ENCODE data around the gene KRTAP10-2. TPM values are rescaled to one million over a fixed set of nuclear protein-coding genes. Genes with fewer than 3 reads are reported as not detected.

KRTAP10-2 gene
- total and polyA plus RNA-seq, 9 of the 15 experiments (the other 6 are each of a cell fraction or from before 2014, with no cell fraction given) = not detected

GRCh38 chr21:44555200-44555875, 4.0 kb upstream of the KRTAP10-2 start:
- in situ Hi-C loops (cut with MboI) (no loop called here), intact Hi-C loops (cut with micrococcal nuclease) (no loop called here)
- H3K79me2 ChIP-seq (ENCODE audit: control insufficient read depth, insufficient read depth, low read length) = no peaks in the 10 kb centered on the region
- no peaks in the 10 kb centered on the region; a peak in 1 of 5 replicates for H3K4me1 ChIP-seq (replicated peaks in 1 of 2; ENCODE audit: control insufficient read depth in 2 of 2, insufficient read depth in 2 of 2, low read length in 2 of 2)
- 0% methylated on average over 12 of the region's 13 CpGs for WGBS (ENCODE audit: insufficient coverage, low coverage, missing lambda C conversion rate)
- H3K9ac ChIP-seq (ENCODE audit: insufficient read depth in 1 of 2, low read depth in 2 of 2, low read length in 2 of 2) = no peak overlapping the region
- ATAC-seq (peak; percentile 40; the same call in 2 of the 3 replicates), FAIRE-seq (no peak), DNase-seq (ENCODE audit: extremely low read depth in 1 of 4, low spot score in 3 of 4) (no peak)
- BruUV-seq (replicated peaks) = no TSS peak
- CTCF ChIA-PET (ENCODE audit: low intra/inter-chr PET ratio) = no interaction called here
- no peak overlapping the region for H2AFZ ChIP-seq (ENCODE audit: low read depth, low read length)
- no peaks in the 10 kb centered on the region for H3K9me3 ChIP-seq (replicated peaks; ENCODE audit: control insufficient read depth, insufficient read depth, low read depth, low read length)
- no peak overlapping the region for H3K27ac ChIP-seq (ENCODE audit: extremely low read depth, low read depth, low read length)
- peaks cover 46 to 71% of the 10 kb centered on the region in 2 experiments for H3K27me3 ChIP-seq (ENCODE audit: control insufficient read depth in 2 of 2, insufficient read depth in 2 of 2, low read length in 2 of 2)
- no peaks in the 10 kb centered on the region for H3K36me3 ChIP-seq (ENCODE audit: control insufficient read depth, insufficient read depth, low read length)
- H3K4me3 ChIP-seq = no peak overlapping the region
- TF ChIP-seq ZFP36 (IDR thresholded peaks at IDR 0.05; ENCODE audit: low read depth, low read length, partially characterized antibody) (no peak), HDAC2 (IDR thresholded peaks at IDR 0.05) (no peak), SMARCA4 (IDR thresholded peaks at IDR 0.05) (no peak), SRSF9 (IDR thresholded peaks at IDR 0.05; ENCODE audit: borderline replicate concordance, low read depth, low read length) (no peak), STAT6 (CRISPR knock-in tag; IDR thresholded peaks at IDR 0.05) (no peak), ZFX (CRISPR knock-in tag; IDR thresholded peaks at IDR 0.05) (no peak), BCLAF1 (IDR thresholded peaks at IDR 0.05; ENCODE audit: borderline replicate concordance in 1 of 2, control insufficient read depth in 1 of 2, low read depth in 2 of 2, low read length in 1 of 2) (no peak), CBFA2T2 (conservative IDR thresholded peaks at IDR 0.05) (no peak), ZNF584 (CRISPR knock-in tag; IDR thresholded peaks at IDR 0.05; ENCODE audit: low read depth) (no peak), TCFL5 (CRISPR knock-in tag; conservative IDR thresholded peaks at IDR 0.05) (no peak)
- 0 out of 2 replicates have a peak, but pooled peaks cover 2% of the 10 kb centered on the region for H4K20me1 ChIP-seq (replicated peaks; ENCODE audit: control insufficient read depth, insufficient read depth, low read length)
- no peak overlapping the region for H3K4me2 ChIP-seq (ENCODE audit: insufficient read depth, low read length)
- POLR2A ChIA-PET = interaction anchor here (1.6 kb wide), 1 partner anchor 15 kb away, joined by 3 read pairs; no protein-coding TSS in a partner anchor
- H3K9me1 ChIP-seq (ENCODE audit: control insufficient read depth, insufficient read depth, low read length) = no peaks in the 10 kb centered on the region

Data from K562 (cell line).